Uterus (tissue), 4 donors: Measurements from ENCODE around the gene ZNF335. TPM values are rescaled to one million over a fixed set of nuclear protein-coding genes. Genes with fewer than 3 reads are reported as not detected.
A peak's percentile ranks its signal among the peaks of the same experiment; 100 is the strongest.

Experiments used
- DNase-seq, 2 donors: peaks; one replicate each; pipeline ENCODE4 v3.0.0-alpha.2; 2019 to 2020
- H3K27ac ChIP-seq, 2 donors: fragments of 200-600 bp; sonication (generic); 1 replicate in 1 of 2; 2 replicates in 1 of 2; pipeline ENCODE4 v1.5.1; 2016 to 2018
- H3K27me3 ChIP-seq, 2 donors: fragments of 200-600 bp; sonication (generic); one replicate each; pipeline ENCODE4 v1.5.1; 2018 to 2019; ENCODE audit warnings: control low read depth in 1 of 2
- H3K36me3 ChIP-seq, 2 donors: fragments of 200-600 bp; sonication (generic); one replicate each; pipeline ENCODE4 v1.5.1; 2019; ENCODE audit warnings: control low read depth in 1 of 2
- H3K4me1 ChIP-seq, 2 donors: fragments of 200-600 bp; sonication (generic); one replicate each; pipeline ENCODE4 v1.5.1; 2018 to 2019; ENCODE audit warnings: control low read depth in 1 of 2
- H3K4me3 ChIP-seq, 2 donors: fragments of 200-600 bp; sonication (generic); 1 replicate in 1 of 2; 2 replicates in 1 of 2; pipeline ENCODE4 v1.5.1; 2018 to 2019; ENCODE audit warnings: mild to moderate bottlenecking in 1 of 2
- H3K9me3 ChIP-seq, 2 donors: fragments of 200-600 bp; sonication (generic); one replicate each; pipeline ENCODE4 v1.5.1; 2019; ENCODE audit warnings: control low read depth in 1 of 2
- POLR2A ChIP-seq, 2 donors: fragments of 450-650 bp; IDR thresholded peaks; one replicate each; pipeline ENCODE4 v1.6.1; 2016; ENCODE audit warnings: antibody characterized with exemption in 2 of 2, mild to moderate bottlenecking in 1 of 2, moderate library complexity in 1 of 2
- intact Hi-C: fragments of 100-400 bp; cut with DNase I; formaldehyde crosslinking; loops from one replicate; pipeline ENCODE4 v1.15.1; 2023; ENCODE audit warnings: low total_unique reads
- total RNA-seq, 4 donors: library from RNA; depleted of rRNA in 3 of 4; stranded (reverse); fragments of >200 nt in 3 of 4; gene quantifications; one replicate each; pipeline versions ENCODE4 v1.1.0 to v1.2.4, GENCODE V29; 2014 to 2023
- TF ChIP-seq, protein P1 (sequence below), 4 experiments: fragments of 200-600 bp in 2 of 4; fragments of 450-650 bp in 2 of 4; sonication (generic) in 2 of 4; IDR thresholded peaks; one replicate each; pipeline ENCODE4 v1.5.1; 2016 to 2019; ENCODE audit warnings: antibody characterized with exemption in 4 of 4, mild to moderate bottlenecking in 2 of 4, moderate library complexity in 1 of 4
- donor health status: DM: yes; HTN: yes; CAD: no.

ZNF335 gene
- total RNA-seq, 4 donors from 2014 or later, result 14.9 to 40.0 (median 29.0) TPM

- no peaks in the 10 kb centered on the region for H3K36me3 ChIP-seq
- DNase-seq, result no peak
- intact Hi-C loops, result no loop called here
- peaks cover 0 to 17% of the 10 kb centered on the region in 2 donors for H3K4me1 ChIP-seq
- H3K9me3 ChIP-seq, result no peaks in the 10 kb centered on the region
- TF ChIP-seq, protein P1, sequence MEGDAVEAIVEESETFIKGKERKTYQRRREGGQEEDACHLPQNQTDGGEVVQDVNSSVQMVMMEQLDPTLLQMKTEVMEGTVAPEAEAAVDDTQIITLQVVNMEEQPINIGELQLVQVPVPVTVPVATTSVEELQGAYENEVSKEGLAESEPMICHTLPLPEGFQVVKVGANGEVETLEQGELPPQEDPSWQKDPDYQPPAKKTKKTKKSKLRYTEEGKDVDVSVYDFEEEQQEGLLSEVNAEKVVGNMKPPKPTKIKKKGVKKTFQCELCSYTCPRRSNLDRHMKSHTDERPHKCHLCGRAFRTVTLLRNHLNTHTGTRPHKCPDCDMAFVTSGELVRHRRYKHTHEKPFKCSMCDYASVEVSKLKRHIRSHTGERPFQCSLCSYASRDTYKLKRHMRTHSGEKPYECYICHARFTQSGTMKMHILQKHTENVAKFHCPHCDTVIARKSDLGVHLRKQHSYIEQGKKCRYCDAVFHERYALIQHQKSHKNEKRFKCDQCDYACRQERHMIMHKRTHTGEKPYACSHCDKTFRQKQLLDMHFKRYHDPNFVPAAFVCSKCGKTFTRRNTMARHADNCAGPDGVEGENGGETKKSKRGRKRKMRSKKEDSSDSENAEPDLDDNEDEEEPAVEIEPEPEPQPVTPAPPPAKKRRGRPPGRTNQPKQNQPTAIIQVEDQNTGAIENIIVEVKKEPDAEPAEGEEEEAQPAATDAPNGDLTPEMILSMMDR (IDR thresholded peaks at IDR 0.05), result no peak
- no peak for TF ChIP-seq POLR2A (IDR thresholded peaks at IDR 0.05)
- H3K4me3 ChIP-seq, result no peak overlapping the region
- H3K27ac ChIP-seq, result peak overlapping the region; percentile 76 to 82
- no peaks in the 10 kb centered on the region for H3K27me3 ChIP-seq
These were observed 51.3 kb downstream of the ZNF335 start for GRCh38 chr20:45920462-45921336.

- H3K27me3 ChIP-seq, result no peaks in the 10 kb centered on the region
- peaks cover 0 to 17% of the 10 kb centered on the region in 2 donors for H3K4me1 ChIP-seq
- TF ChIP-seq, protein P1 (IDR thresholded peaks at IDR 0.05), result no peak
- TF ChIP-seq POLR2A (IDR thresholded peaks at IDR 0.05), result no peak
- DNase-seq, result peak; percentile 72 to 84
- H3K4me3 ChIP-seq, result no peak overlapping the region
- no peaks in the 10 kb centered on the region for H3K9me3 ChIP-seq
- H3K36me3 ChIP-seq, result no peaks in the 10 kb centered on the region
- peak overlapping the region; percentile 76 to 82 for H3K27ac ChIP-seq
- intact Hi-C loops, result no loop called here
These were observed 52.2 kb downstream of the ZNF335 start for GRCh38 chr20:45919542-45920399.

DNA sequence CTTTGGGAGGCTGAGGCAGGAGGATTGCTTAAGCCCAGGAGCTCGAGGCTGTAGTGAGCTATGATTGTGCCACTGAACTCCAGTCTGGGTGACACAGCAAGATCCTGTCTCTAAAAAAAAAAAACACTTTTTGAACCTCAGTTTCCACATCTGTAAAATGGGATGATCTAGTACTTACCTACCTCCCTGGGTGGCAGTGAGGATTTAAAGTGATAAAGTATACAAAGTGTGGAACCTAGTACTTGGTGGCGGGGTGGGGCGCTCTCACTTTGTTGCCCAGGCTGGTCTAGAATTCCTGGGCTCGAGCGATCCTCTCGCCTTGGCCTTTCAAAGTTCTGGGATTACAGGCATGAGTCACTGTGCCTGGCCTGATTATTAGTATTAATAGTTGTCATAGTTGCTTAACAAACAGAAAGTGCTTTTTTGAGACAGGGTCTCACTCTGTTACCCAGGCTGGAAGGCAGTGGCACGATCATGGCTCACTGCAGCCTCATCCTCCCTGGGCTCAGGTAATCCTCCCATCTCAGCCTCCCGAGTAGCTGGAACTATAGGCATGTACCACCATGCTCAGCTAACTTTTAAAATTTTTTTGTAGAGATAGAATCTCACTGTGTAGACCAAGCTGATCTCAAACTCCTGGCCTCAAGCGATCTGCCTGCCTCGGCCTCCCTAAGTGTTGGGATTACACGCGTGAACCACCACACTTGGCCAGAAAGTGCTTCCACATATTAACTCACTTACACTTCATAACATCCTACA, 53.0 kb downstream of the ZNF335 start:
- Histone ChIP-seq H3K36me3 (no peaks in the 10 kb centered on the region), H3K27ac (peak overlapping the region; percentile 76 to 82), H3K4me1 (peaks cover 0 to 14% of the 10 kb centered on the region in 2 donors), H3K27me3 (no peaks in the 10 kb centered on the region), H3K9me3 (no peaks in the 10 kb centered on the region), H3K4me3 (no peak overlapping the region)
- TF ChIP-seq, protein P1 (IDR thresholded peaks at IDR 0.05), result no peak
- no peak for TF ChIP-seq POLR2A (IDR thresholded peaks at IDR 0.05)
- intact Hi-C loops, result no loop called here
- no peak for DNase-seq

GRCh38 chr20:45918182-45918737, 53.7 kb downstream of the ZNF335 start:
- Histone ChIP-seq H3K4me1 (peaks cover 0 to 12% of the 10 kb centered on the region in 2 donors), H3K36me3 (no peaks in the 10 kb centered on the region), H3K27me3 (no peaks in the 10 kb centered on the region), H3K9me3 (no peaks in the 10 kb centered on the region), H3K27ac (peak overlapping the region; percentile 76 to 82), H3K4me3 (no peak overlapping the region)
- DNase-seq, result no peak
- intact Hi-C loops, result no loop called here
- TF ChIP-seq, protein P1 (IDR thresholded peaks at IDR 0.05), result no peak
- no peak for TF ChIP-seq POLR2A (IDR thresholded peaks at IDR 0.05)
